ENCODE results near the gene GNAQ. TPM values are rescaled to one million over a fixed set of nuclear protein-coding genes. Genes with fewer than 3 reads are reported as not detected.

GNAQ gene
- total RNA-seq, 1 donor from 2014 or later: 55.2 TPM

- DNase-seq (ENCODE audit: extremely low read depth, low read depth, low spot score): no peak
These were observed 200.9 kb downstream of the GNAQ start for GRCh38 chr9:77830618-77831285.

- no peak for DNase-seq (ENCODE audit: extremely low read depth, low read depth, low spot score)
These were observed 202.2 kb downstream of the GNAQ start for GRCh38 chr9:77829420-77829819.

- no peak for DNase-seq (ENCODE audit: extremely low read depth, low read depth, low spot score)
These were observed 204.4 kb downstream of the GNAQ start for GRCh38 chr9:77827104-77827784.

GRCh38 chr9:77826621-77827020 lies 205.0 kb downstream of the GNAQ start:
- no peak for DNase-seq (ENCODE audit: extremely low read depth, low read depth, low spot score)

- no peak for DNase-seq (ENCODE audit: extremely low read depth, low read depth, low spot score)
These were observed 205.5 kb downstream of the GNAQ start for GRCh38 chr9:77826116-77826515.

GRCh38 chr9:77825361-77825760 lies 206.2 kb downstream of the GNAQ start:
- no peak for DNase-seq (ENCODE audit: extremely low read depth, low read depth, low spot score)

GRCh38 chr9:77820293-77820954 lies 211.2 kb downstream of the GNAQ start:
- no peak for DNase-seq (ENCODE audit: extremely low read depth, low read depth, low spot score)

- DNase-seq (ENCODE audit: extremely low read depth, low read depth, low spot score): no peak
These were observed 212.0 kb downstream of the GNAQ start for GRCh38 chr9:77819657-77820056.

- no peak for DNase-seq (ENCODE audit: extremely low read depth, low read depth, low spot score)
These were observed 213.9 kb downstream of the GNAQ start for GRCh38 chr9:77817590-77818311.

- DNase-seq (ENCODE audit: extremely low read depth, low read depth, low spot score): no peak
These were observed 214.8 kb downstream of the GNAQ start for GRCh38 chr9:77816641-77817341.

GRCh38 chr9:77815260-77815659 lies 216.4 kb downstream of the GNAQ start:
- no peak for DNase-seq (ENCODE audit: extremely low read depth, low read depth, low spot score)

GRCh38 chr9:77811832-77812231 lies 219.8 kb downstream of the GNAQ start:
- no peak for DNase-seq (ENCODE audit: extremely low read depth, low read depth, low spot score)

- DNase-seq (ENCODE audit: extremely low read depth, low read depth, low spot score): no peak
These were observed 220.9 kb downstream of the GNAQ start for GRCh38 chr9:77810637-77811119.

GRCh38 chr9:77810047-77810446 lies 221.6 kb downstream of the GNAQ start:
- DNase-seq (ENCODE audit: extremely low read depth, low read depth, low spot score): no peak

- no peak for DNase-seq (ENCODE audit: extremely low read depth, low read depth, low spot score)
These were observed 222.1 kb downstream of the GNAQ start for GRCh38 chr9:77809552-77809951.

GRCh38 chr9:77808751-77809081 lies 222.9 kb downstream of the GNAQ start:
- DNase-seq (ENCODE audit: extremely low read depth, low read depth, low spot score): no peak

GRCh38 chr9:77807846-77808750 lies 223.5 kb downstream of the GNAQ start:
- no peak for DNase-seq (ENCODE audit: extremely low read depth, low read depth, low spot score)

- DNase-seq (ENCODE audit: extremely low read depth, low read depth, low spot score): peak; percentile 93
These were observed 224.3 kb downstream of the GNAQ start for GRCh38 chr9:77807281-77807683.

GRCh38 chr9:77806741-77807140 lies 224.9 kb downstream of the GNAQ start:
- DNase-seq (ENCODE audit: extremely low read depth, low read depth, low spot score): no peak

GRCh38 chr9:77805810-77806209 lies 225.8 kb downstream of the GNAQ start:
- DNase-seq (ENCODE audit: extremely low read depth, low read depth, low spot score): no peak
